ENCODE data around the gene PTGER1. TPM values are rescaled to one million over a fixed set of nuclear protein-coding genes. Genes with fewer than 3 reads are reported as not detected.

The PTGER1 gene
- total and polyA plus RNA-seq, 2 donors (not counting 3 experiments of a cell fraction or from before 2014, with no cell fraction given) = 0.21 to 0.40 TPM

- H3K4me2 ChIP-seq (ENCODE audit: insufficient read depth, low read length) = no peak overlapping the region
- no peaks in the 10 kb centered on the region for H4K20me1 ChIP-seq (replicated peaks; ENCODE audit: control insufficient read depth, extremely low read depth, insufficient read depth, low read length)
- no peak for FAIRE-seq
- no peak overlapping the region for H3K9ac ChIP-seq (replicated peaks; ENCODE audit: extremely low read depth, insufficient read depth, low read length)
- H3K4me1 ChIP-seq (ENCODE audit: control insufficient read depth, extremely low read depth, insufficient read depth, low read length) = no peaks in the 10 kb centered on the region
- ChIA-PET POLR2A (no interaction called here), CTCF (interaction anchor here (1.0 to 1.9 kb wide), 4 partner anchors 9 to 126 kb away, joined by 3 to 5 read pairs (median 4); no protein-coding TSS in a partner anchor)
- H3K79me2 ChIP-seq (ENCODE audit: control insufficient read depth, insufficient read depth, low read length) = peaks cover 2% of the 10 kb centered on the region
- no peak for DNase-seq (ENCODE audit: low read depth, low spot score)
- peaks cover 3 to 16% of the 10 kb centered on the region in 2 experiments for H3K36me3 ChIP-seq (ENCODE audit: control insufficient read depth in 2 of 2, extremely low read depth in 1 of 2, insufficient read depth in 2 of 2, low read length in 2 of 2)
- H3K9me1 ChIP-seq (replicated peaks; ENCODE audit: control insufficient read depth, extremely low read depth, insufficient read depth, low read length) = no peaks in the 10 kb centered on the region
- no peak overlapping the region for H3K27ac ChIP-seq (ENCODE audit: insufficient read depth, low read depth, low read length)
- dilution Hi-C loops (cut with MboI; ENCODE audit: extremely low pct_ligation_motif_present, low sequenced_read_pairs) = no loop called here
- intact Hi-C loops (cut with micrococcal nuclease) = no loop called here
- no TSS peak for BruUV-seq (replicated peaks)
- no peak overlapping the region for H3K4me3 ChIP-seq (replicated peaks in 1 of 3; ENCODE audit: insufficient read depth in 1 of 3, low read depth in 1 of 3, low read length in 3 of 3)
- no peak for TF ChIP-seq MAX (IDR thresholded peaks at IDR 0.05; ENCODE audit: insufficient read depth, insufficient read length)
- no peak for TF ChIP-seq CTCF (IDR thresholded peaks at IDR 0.05; ENCODE audit: extremely low read depth in 1 of 2, insufficient read depth in 1 of 2, low read depth in 1 of 2, low read length in 2 of 2)
- no peak for TF ChIP-seq JUN (IDR thresholded peaks at IDR 0.05; ENCODE audit: borderline replicate concordance, insufficient read depth, insufficient read length, low read depth)
- no peak for TF ChIP-seq MYC (IDR thresholded peaks at IDR 0.05; ENCODE audit: low read depth, low read length)
- no peak for TF ChIP-seq FOS (IDR thresholded peaks at IDR 0.05; ENCODE audit: borderline replicate concordance, insufficient read depth, low read length)
- no peak for TF ChIP-seq POLR2A (IDR thresholded peaks at IDR 0.05; ENCODE audit: low read depth, low read length)
- TF ChIP-seq EZH2 (IDR thresholded peaks at IDR 0.05; ENCODE audit: borderline replicate concordance, low read depth, low read length, severe bottlenecking) = no peak
- TF ChIP-seq GATA2 (IDR thresholded peaks at IDR 0.05; ENCODE audit: insufficient read depth, insufficient read length, low read depth, low read length) = no peak
- TF ChIP-seq POLR2AphosphoS5 (IDR thresholded peaks at IDR 0.05; ENCODE audit: insufficient read depth, low read depth, low read length) = no peak
- H2AFZ ChIP-seq (ENCODE audit: low read depth, low read length) = no peak overlapping the region
- H3K9me3 ChIP-seq (replicated peaks; ENCODE audit: control insufficient read depth, insufficient read depth, low read length) = no peaks in the 10 kb centered on the region
- no peaks in the 10 kb centered on the region for H3K27me3 ChIP-seq (ENCODE audit: control insufficient read depth in 2 of 2, insufficient read depth in 2 of 2, low read length in 2 of 2)
Observed at GRCh38 chr19:14487370-14488125, 12.4 kb upstream of the PTGER1 start.
